ENCODE data around the gene DHDH.

DHDH gene

DNA sequence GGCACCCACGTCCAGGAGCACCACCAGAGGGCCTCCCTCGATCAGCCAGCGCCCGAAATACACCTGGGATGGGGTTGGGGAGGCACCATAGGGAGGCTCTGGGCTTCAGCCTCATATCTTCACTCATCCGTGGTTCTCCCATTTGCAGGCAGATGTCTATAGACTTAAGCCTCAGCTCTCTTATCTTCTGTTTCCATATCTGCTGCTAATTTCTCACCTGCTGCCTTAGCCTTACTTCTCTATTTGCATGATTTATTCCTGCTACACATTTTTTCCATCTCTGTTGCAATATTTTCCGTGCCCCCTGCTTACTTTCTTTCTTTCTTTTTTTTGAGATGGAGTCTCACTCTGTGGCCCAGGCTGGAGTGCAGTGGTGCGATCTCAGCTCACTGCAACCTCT lies 53.8 kb downstream of the DHDH start:
- H3K9ac ChIP-seq (ENCODE audit: low read length), result no peak overlapping the region
- peaks cover 8% of the 10 kb centered on the region for H3K4me1 ChIP-seq (ENCODE audit: control insufficient read depth, insufficient read depth, low read length)
- no peak overlapping the region for H3K27ac ChIP-seq (ENCODE audit: low read depth, low read length)
- no peaks in the 10 kb centered on the region for H3K27me3 ChIP-seq (ENCODE audit: control insufficient read depth, insufficient read depth, low read length)
- H3K4me3 ChIP-seq (ENCODE audit: low read length), result no peak overlapping the region
- H3K36me3 ChIP-seq (ENCODE audit: control insufficient read depth, insufficient read depth, low read length), result peaks cover 25% of the 10 kb centered on the region

DNA sequence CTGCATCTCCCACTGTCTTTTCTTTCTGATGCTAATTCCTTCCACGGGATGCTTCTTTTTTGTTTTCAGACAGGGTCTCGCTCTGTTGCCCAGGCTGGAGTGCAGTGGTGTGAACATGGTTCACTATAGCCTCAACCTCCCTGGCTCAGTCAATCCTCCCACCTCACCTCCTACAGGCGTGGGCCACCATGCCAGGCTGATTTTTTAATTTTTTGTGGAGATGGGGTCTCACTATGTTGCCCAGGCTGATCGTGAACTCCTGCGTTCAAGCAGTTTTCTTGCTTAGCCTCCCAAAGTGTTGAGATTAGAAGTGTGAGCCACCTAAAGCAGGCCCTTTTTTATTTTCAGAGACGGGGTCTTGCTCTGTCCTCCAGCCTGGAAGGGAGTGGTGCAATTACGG lies 54.8 kb downstream of the DHDH start:
- H3K4me1 ChIP-seq (ENCODE audit: control insufficient read depth, insufficient read depth, low read length), result peaks cover 8% of the 10 kb centered on the region
- H3K9ac ChIP-seq (ENCODE audit: low read length), result no peak overlapping the region
- no peaks in the 10 kb centered on the region for H3K27me3 ChIP-seq (ENCODE audit: control insufficient read depth, insufficient read depth, low read length)
- H3K36me3 ChIP-seq (ENCODE audit: control insufficient read depth, insufficient read depth, low read length), result peaks cover 22% of the 10 kb centered on the region
- H3K4me3 ChIP-seq (ENCODE audit: low read length), result no peak overlapping the region
- no peak overlapping the region for H3K27ac ChIP-seq (ENCODE audit: low read depth, low read length)

DNA sequence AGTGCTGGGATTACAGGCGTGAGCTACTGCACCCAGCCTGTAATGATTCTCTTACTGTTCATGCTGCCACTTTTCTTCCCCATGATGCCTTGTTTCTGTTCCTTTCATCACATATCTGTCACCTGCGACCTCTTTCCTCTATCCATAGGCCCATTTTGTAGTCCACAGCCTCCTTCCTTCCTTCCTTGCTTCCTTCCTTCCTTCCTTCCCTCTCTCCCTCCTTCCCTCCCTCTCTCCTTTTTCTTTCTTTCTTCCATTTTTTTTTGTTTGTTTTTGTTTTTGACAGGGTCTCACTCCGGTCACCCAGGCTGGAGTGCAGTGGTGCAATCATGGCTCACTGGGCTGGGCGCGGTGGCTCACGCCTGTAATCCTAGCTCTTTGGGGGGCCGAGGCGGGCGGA lies 55.4 kb downstream of the DHDH start:
- H3K36me3 ChIP-seq (ENCODE audit: control insufficient read depth, insufficient read depth, low read length), result peaks cover 22% of the 10 kb centered on the region
- H3K4me3 ChIP-seq (ENCODE audit: low read length), result no peak overlapping the region
- H3K27ac ChIP-seq (ENCODE audit: low read depth, low read length), result no peak overlapping the region
- H3K9ac ChIP-seq (ENCODE audit: low read length), result no peak overlapping the region
- no peaks in the 10 kb centered on the region for H3K27me3 ChIP-seq (ENCODE audit: control insufficient read depth, insufficient read depth, low read length)
- H3K4me1 ChIP-seq (ENCODE audit: control insufficient read depth, insufficient read depth, low read length), result peaks cover 8% of the 10 kb centered on the region

DNA sequence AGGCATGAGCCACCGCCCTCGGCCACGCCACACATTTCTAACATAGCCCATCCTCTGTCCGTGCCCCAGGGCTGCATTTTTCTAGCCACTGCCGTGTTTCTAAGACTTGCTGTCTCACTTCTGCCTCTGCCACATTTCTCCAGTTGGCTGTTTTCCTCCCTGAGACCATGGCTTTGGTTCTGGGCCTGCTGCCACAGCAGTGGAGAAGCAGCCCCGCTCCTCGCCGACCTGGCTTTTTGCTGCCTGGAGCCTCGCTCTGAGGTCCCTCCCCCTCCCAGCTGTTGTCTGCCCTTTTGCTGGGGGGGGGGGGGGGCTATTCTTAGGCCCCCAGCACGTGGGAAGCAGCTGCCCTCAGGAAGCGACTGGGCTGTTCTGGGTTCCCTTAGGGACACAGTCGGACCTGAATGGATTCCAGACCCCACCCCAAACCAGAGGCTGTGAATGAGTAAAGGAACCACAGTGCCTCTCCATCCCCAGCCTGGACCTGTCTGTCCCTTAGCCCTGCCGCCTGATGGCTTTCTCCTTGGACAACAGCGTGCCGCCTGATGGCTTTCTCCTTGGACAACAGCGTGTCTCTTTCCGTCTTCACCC lies 56.3 kb downstream of the DHDH start:
- H3K27me3 ChIP-seq (ENCODE audit: control insufficient read depth, insufficient read depth, low read length), result no peaks in the 10 kb centered on the region
- H3K4me3 ChIP-seq (ENCODE audit: low read length), result no peak overlapping the region
- H3K9ac ChIP-seq (ENCODE audit: low read length), result no peak overlapping the region
- peaks cover 11% of the 10 kb centered on the region for H3K4me1 ChIP-seq (ENCODE audit: control insufficient read depth, insufficient read depth, low read length)
- H3K36me3 ChIP-seq (ENCODE audit: control insufficient read depth, insufficient read depth, low read length), result peaks cover 22% of the 10 kb centered on the region
- no peak overlapping the region for H3K27ac ChIP-seq (ENCODE audit: low read depth, low read length)

DNA sequence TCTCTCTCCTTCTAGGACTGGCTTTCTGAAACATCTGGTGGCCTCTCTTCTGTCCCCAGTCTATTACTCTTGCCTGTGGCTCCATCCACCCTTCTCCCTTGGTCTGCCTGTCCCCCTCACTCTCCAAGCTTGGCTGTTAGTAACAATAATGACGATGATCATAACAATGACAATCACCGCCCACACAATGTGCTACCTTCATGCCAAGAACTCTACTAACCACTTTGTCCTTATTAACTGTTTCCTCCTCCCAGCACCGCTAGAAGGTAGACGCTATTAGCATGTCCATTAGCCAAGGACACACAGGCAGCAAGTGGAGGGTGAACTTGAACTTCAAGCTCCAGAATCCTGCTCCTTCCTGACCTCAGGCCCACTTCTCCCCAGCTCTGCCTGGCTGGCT lies 56.9 kb downstream of the DHDH start:
- Histone ChIP-seq H3K27ac (ENCODE audit: low read depth, low read length) (no peak overlapping the region), H3K4me1 (ENCODE audit: control insufficient read depth, insufficient read depth, low read length) (peaks cover 11% of the 10 kb centered on the region), H3K4me3 (ENCODE audit: low read length) (no peak overlapping the region), H3K9ac (ENCODE audit: low read length) (no peak overlapping the region), H3K27me3 (ENCODE audit: control insufficient read depth, insufficient read depth, low read length) (no peaks in the 10 kb centered on the region), H3K36me3 (ENCODE audit: control insufficient read depth, insufficient read depth, low read length) (peaks cover 16% of the 10 kb centered on the region)

DNA sequence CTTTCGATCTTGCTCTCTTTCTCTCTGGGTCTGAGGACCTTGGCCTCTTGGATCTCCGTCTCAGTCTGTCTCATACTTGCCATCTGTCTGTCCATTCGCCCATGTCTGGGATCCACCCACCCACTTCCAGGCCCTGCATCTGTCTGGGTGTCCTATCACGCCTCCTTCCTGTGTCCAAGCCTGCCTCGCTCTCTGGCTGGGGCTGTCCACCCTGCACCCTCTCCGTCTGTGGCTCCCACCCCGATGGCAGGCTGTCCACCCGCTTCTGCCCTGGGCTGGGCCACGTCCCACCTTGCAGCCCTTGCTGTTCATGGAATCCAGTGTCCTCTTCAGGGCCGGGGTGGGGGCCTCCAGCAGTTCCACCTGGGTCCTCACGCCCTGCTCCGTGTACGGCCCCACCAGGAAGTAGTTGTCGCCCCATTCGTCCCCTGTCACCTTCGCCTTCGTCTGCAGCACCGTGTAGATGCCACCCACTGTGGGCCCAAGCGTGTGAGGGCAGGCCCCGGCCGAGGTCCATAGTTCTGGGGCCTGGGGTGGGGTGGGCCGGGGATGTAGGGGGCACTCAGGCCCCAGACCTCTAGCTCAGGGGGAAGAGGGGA lies 57.6 kb downstream of the DHDH start:
- Histone ChIP-seq H3K4me3 (ENCODE audit: low read length) (peak overlapping the region; percentile 91), H3K9ac (ENCODE audit: low read length) (peak overlapping the region; percentile 54), H3K27ac (ENCODE audit: low read depth, low read length) (no peak overlapping the region), H3K36me3 (ENCODE audit: control insufficient read depth, insufficient read depth, low read length) (peaks cover 10% of the 10 kb centered on the region), H3K27me3 (ENCODE audit: control insufficient read depth, insufficient read depth, low read length) (no peaks in the 10 kb centered on the region), H3K4me1 (ENCODE audit: control insufficient read depth, insufficient read depth, low read length) (peaks cover 11% of the 10 kb centered on the region)

DNA sequence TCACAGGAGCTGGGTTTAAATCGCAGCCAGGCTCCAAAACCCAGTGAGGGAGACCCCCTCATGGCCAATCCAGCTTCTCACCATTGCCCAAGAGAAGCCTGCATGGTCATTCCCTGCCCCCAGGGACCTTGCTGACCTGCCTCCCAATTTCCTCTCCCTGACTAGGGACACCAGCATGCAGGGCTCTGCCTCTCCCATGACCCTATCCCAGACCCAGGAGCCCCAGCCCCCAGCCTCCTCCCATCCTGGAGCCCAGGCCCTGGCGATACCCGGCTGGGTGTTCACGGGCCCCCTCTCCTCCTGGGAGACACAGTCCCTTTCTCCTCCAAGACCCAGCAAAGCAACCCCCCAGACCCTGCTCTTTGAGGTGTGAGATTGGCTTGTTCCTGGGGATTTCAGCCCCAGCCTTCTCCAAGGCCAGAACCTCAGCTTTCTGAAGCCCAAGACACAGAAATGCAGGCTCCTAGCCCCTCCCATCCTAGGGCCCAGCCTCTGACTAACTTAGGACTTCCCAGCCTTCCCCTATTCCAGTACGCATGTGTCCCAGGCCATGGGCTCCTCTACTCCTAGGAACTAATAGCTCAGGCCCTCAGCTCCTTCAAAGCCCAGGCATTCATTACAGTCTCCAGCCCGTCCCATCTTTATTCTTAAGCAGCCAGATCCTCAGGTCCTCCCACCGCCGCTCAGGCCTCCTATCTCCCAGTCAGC lies 58.5 kb downstream of the DHDH start:
- Histone ChIP-seq H3K36me3 (ENCODE audit: control insufficient read depth, insufficient read depth, low read length) (peaks cover 9% of the 10 kb centered on the region), H3K27me3 (ENCODE audit: control insufficient read depth, insufficient read depth, low read length) (no peaks in the 10 kb centered on the region), H3K4me1 (ENCODE audit: control insufficient read depth, insufficient read depth, low read length) (peaks cover 11% of the 10 kb centered on the region), H3K4me3 (ENCODE audit: low read length) (peak overlapping the region; percentile 91), H3K27ac (ENCODE audit: low read depth, low read length) (peak overlapping the region; percentile 86), H3K9ac (ENCODE audit: low read length) (peak overlapping the region; percentile 77)

DNA sequence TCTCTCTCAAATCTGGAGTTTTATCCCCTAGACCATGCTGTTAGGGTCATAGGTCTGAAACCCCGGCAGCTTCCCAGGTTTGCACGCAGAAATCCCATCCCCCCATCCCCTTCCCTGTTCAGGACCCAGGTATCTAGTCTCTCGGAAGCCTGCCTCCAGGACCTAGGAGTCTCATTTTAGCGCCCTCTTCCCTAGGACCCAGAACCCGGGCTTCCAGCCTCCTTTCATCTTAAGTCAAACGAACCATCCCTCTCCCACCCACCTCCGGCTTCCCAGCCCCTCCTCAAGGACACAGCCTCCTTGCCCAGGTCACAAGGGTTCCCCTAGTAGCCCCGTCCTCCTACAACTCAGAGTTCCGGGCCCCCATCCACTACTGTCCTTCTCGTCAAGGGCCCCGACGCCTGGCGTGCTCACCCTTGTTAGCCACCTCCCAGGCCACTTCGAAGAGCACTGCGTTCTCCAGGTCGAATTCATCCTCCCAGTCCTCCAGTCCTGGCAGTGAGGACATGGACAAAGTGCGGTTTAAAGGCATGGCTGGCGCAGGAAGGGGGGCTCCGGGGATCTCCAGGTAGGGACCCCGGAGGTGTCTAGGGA lies 59.2 kb downstream of the DHDH start:
- Histone ChIP-seq H3K4me1 (ENCODE audit: control insufficient read depth, insufficient read depth, low read length) (peaks cover 11% of the 10 kb centered on the region), H3K4me3 (ENCODE audit: low read length) (peak overlapping the region; percentile 91), H3K9ac (ENCODE audit: low read length) (peak overlapping the region; percentile 77), H3K27ac (ENCODE audit: low read depth, low read length) (peak overlapping the region; percentile 86), H3K27me3 (ENCODE audit: control insufficient read depth, insufficient read depth, low read length) (no peaks in the 10 kb centered on the region), H3K36me3 (ENCODE audit: control insufficient read depth, insufficient read depth, low read length) (peaks cover 9% of the 10 kb centered on the region)

DNA sequence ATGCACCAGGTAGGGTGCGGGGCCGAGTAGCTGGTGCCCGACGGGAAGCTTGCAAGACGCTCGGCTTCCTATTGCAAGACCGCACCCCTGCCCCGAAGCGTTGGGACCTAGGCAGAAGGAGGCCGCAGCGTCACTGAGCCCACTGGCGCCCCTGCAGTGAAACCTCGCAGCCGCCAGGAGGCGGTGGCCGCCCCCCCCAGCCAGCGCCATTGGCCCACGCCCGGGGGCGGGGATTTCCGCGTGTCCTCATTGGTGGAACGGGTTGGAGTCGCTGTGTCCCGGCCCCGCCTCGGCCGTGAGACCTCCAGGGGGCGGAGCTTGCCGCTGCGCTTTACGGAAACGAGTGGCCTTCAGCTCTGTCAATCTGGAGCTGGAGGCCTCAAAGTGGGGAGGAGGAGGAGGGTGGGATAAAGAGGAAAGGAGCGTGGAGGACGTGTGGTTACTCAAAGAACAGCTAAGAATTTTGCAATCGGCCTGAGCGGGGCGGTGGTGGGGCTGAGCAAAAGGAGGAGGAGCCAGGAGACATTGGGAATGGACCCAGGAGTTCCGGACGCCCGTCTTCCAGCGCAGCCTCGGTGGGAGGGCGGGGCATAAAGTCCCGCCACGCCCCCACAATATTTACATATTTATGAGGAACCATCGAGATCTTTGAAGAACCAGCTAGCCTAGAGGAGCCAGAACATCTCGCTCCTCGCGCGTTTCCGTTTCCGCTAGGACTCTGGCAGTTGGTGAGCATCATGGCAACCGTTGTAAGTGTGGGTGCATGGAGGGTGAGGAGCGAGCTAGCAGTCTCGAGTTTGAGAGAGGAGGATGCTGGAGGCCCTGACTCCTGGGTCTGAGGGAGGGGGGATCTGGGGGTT lies 59.9 kb downstream of the DHDH start, which contains the start of the genes GYS1 and RUVBL2:
Gene GYS1, minus strand, starts transcription at position 135 of the 860 bp plus-strand sequence. CDS start 197 bp downstream, outside the sequence.
Gene RUVBL2, plus strand, starts transcription at position 713 of the 860 bp plus-strand sequence. Its CDS starts 25 bp downstream, at position 738.
- H3K4me1 ChIP-seq (ENCODE audit: control insufficient read depth, insufficient read depth, low read length), result peaks cover 11% of the 10 kb centered on the region
- H3K27me3 ChIP-seq (ENCODE audit: control insufficient read depth, insufficient read depth, low read length), result no peaks in the 10 kb centered on the region

DNA sequence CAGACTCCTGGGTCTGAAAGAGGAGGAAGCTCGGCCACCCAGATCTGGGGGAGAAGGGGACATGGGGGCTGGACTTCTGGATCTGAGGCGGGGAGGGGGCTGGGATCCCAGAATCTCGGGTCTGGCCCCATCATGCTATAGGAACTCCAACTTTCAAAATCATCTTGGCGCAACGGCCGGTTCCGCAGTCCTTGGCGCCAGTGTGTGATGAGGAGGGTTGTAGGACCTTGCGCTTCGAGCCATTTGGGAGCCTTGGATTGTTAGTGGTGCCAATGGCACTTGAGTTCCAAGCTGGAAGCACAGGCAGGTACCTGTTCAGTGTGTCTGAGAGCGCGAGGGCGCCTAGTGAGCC lies 60.5 kb downstream of the DHDH start:
- peak overlapping the region; percentile 79 for H3K4me3 ChIP-seq (ENCODE audit: low read length)
- H3K27ac ChIP-seq (ENCODE audit: low read depth, low read length), result peak overlapping the region; percentile 95
- peaks cover 5% of the 10 kb centered on the region for H3K36me3 ChIP-seq (ENCODE audit: control insufficient read depth, insufficient read depth, low read length)
- peak overlapping the region; percentile 19 for H3K9ac ChIP-seq (ENCODE audit: low read length)
- H3K27me3 ChIP-seq (ENCODE audit: control insufficient read depth, insufficient read depth, low read length), result no peaks in the 10 kb centered on the region
- H3K4me1 ChIP-seq (ENCODE audit: control insufficient read depth, insufficient read depth, low read length), result peaks cover 11% of the 10 kb centered on the region

More for the DNA sequence above, 59.9 kb downstream of the DHDH start, which contains the start of the genes GYS1 and RUVBL2:
- H3K36me3 ChIP-seq (ENCODE audit: control insufficient read depth, insufficient read depth, low read length), result peaks cover 9% of the 10 kb centered on the region
- peak within 1 kb of the TSS; percentile 95 for H3K27ac ChIP-seq (ENCODE audit: low read depth, low read length)
- H3K9ac ChIP-seq (ENCODE audit: low read length), result peak within 1 kb of the TSS; percentile 77
- H3K4me3 ChIP-seq (ENCODE audit: low read length), result peak within 1 kb of the TSS; percentile 91
